ENCODE data around the gene PACS1.

GRCh38 chr11:66111158-66111557, 41.1 kb downstream of the PACS1 start:
- TF ChIP-seq CTCF (IDR thresholded peaks at IDR 0.05), result no peak
- TF ChIP-seq POLR2A (IDR thresholded peaks at IDR 0.05), result no peak

All from right lobe of liver (tissue), 4 donors.